Astrocyte of the hippocampus (primary cell): ENCODE results near the gene VAPA.

Source experiments
- DNase-seq: peaks from one replicate; pipeline ENCODE4 v3.0.0; 2011; ENCODE audit warnings: low read depth, low spot score

Gene VAPA

GRCh38 chr18:9914584-9915290 lies 921 bp downstream of the VAPA start:
- peak; percentile 89 for DNase-seq

GRCh38 chr18:9915291-9916076 lies 1.7 kb downstream of the VAPA start:
- no peak for DNase-seq

- DNase-seq = peak; percentile 24
These were observed 2.3 kb downstream of the VAPA start for GRCh38 chr18:9916077-9916639.

- no peak for DNase-seq
These were observed 3.0 kb downstream of the VAPA start for GRCh38 chr18:9916808-9917207.

GRCh38 chr18:9918016-9918680 lies 4.3 kb downstream of the VAPA start:
- peak; percentile 63 for DNase-seq

- no peak for DNase-seq
These were observed 5.9 kb downstream of the VAPA start for GRCh38 chr18:9919564-9920232.

- DNase-seq = no peak
These were observed 8.9 kb downstream of the VAPA start for GRCh38 chr18:9922592-9923311.

- no peak for DNase-seq
These were observed 10.6 kb downstream of the VAPA start for GRCh38 chr18:9924371-9924943.

- DNase-seq = peak; percentile 17
These were observed 11.6 kb downstream of the VAPA start for GRCh38 chr18:9925369-9925768.

- DNase-seq = no peak
These were observed 12.0 kb downstream of the VAPA start for GRCh38 chr18:9925795-9926194.

GRCh38 chr18:9926223-9926894 lies 12.5 kb downstream of the VAPA start:
- peak; percentile 21 for DNase-seq

- DNase-seq = no peak
These were observed 13.2 kb downstream of the VAPA start for GRCh38 chr18:9926977-9927376.

GRCh38 chr18:9927392-9928063 lies 13.7 kb downstream of the VAPA start:
- DNase-seq = no peak

- no peak for DNase-seq
These were observed 14.9 kb downstream of the VAPA start for GRCh38 chr18:9928646-9929259.

- DNase-seq = no peak
These were observed 16.6 kb downstream of the VAPA start for GRCh38 chr18:9930299-9930884.

GRCh38 chr18:9931146-9931545 lies 17.3 kb downstream of the VAPA start:
- no peak for DNase-seq

GRCh38 chr18:9931678-9932077 lies 17.9 kb downstream of the VAPA start:
- no peak for DNase-seq

- DNase-seq = no peak
These were observed 20.0 kb downstream of the VAPA start for GRCh38 chr18:9933865-9934264.

- DNase-seq = no peak
These were observed 20.5 kb downstream of the VAPA start for GRCh38 chr18:9934274-9934673.
